Activated CD4-positive, alpha-beta T cell treated with anti-CD3 and anti-CD28 coated beads, Interleukin-2, amount 50 U/mL, for 24 hours (primary cell): ENCODE data around the gene SRXN1.
"Not testable (repeated sequence)": the region's sequence is repeated elsewhere in the genome, so short reads cannot be mapped to it uniquely, and the experiment has no call there.

Experiments used
- DNase-seq, 2 donors: peaks; one replicate each; pipeline ENCODE4 v3.0.0-alpha.2; 2020; ENCODE audit warnings: low read depth in 1 of 2, low spot score in 1 of 2

SRXN1 gene

DNA sequence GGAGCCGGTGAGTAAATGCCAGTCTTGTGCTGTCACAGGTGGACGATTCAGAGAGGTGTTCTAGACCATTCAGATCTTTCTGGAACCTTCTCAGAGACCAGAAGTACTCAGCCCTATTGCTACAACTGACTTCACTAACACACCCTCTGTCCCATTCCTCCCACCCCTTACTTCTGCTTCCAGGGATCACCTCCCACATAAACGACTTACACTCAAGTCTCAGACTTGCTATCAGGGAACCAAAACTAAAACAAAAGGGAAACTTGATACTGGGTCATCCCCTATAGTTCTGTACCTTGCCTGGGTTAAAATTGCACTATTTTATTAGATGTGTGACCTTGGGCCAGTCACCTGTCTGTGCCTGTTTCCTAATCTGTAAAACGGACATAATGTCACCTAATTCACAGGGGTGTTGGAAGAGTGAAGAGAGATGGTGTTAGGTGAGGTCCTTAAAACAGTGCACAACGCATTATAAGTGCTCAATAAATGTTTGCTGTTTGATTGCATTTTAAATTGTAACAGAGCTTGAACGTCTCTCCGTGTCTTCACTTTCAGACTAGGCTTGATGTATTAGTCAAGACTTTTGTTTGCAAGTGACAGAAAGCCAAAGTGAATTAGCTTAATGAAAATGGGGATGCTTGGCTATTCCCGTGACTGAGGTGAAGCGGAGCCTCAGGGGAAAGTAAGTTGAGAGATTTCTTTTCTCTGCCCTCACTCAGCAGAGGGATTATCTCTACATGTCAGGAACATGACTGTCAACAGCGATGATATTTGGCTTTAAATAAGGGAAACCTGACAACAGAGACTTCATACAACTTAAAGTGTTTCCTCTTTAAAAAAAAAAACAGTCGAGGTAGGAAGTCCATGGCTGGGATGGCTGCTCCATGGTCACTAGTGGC is 3.0 kb upstream of the SRXN1 start:
- DNase-seq = no peak

DNA sequence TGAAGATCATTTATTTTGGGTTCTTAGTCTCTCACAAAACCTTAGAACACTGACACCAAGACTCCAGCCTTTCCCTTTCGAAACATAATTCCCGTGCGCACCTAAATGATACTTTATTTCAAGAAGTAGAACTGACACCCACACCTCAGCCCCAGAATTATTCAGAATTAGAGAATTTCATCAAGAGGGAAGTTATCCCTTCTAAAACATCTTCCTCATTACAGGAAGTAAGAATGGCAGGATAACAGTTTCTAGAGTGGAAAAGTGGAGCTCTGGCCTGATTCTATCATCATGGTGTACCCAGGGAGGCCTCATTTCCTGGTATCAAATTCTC is 1.4 kb upstream of the SRXN1 start:
- DNase-seq = no peak

DNA sequence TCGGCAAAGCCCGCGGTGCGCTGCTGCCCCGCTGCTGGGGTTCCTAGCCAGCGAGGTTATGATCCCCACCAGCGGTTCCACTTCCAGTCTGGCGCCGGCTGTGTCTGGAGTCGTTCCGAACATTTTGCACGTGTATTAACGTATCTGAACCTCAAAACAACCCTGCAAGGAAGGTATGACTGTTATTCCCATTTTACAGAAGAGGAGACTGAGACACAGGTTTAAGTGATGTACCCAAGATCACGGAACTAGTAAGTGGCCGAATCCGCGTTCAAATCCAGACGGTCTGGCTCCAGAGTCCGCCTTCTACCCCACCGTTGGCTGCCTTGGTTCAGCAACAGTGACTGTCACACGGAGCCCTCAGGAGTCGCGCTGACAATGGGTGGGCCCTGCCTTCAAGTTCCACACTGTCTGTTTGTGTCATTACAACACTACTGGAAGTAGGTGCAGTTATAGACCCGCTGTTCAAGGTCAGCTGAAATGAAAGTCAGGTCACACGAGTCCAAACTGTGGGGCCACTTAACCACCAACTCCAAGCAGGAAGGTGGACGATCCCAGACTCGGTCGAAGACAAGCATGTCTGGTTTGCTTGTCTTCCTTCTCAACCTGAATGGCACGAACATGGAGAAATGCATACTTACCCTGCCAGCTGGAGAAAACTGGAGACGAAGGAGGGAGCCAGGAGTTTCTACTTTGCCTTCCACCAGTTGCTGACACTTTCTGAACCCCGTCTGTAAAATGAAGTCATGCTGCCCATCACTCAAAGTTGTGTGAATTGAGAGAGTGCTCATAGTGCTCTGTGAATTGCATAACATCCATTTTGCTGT is 803 bp upstream of the SRXN1 start:
- DNase-seq = no peak

DNA sequence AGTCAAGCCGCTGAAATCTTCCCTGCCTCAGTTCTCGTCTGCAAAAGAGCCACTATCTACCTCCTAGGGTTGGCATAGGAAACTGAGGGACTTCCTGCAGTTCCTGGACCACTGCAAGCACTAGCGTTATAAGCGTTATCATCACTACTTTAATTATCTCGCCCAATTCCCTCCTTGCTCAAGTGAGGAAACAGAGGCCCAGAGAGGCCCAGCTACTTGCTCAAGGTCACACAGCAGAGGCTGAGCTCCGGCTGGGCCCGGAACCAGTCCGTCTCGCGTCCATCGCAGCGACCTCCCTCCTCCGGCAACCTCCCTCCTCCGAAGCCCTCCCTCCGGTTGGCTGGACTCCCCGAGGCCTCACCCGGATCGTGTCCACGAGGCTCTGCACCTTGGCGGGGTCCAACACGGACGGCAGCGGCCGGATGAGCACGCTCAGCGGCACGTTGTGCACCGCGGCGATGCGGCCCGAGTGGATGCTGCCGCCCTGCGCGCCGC is 338 bp downstream of the SRXN1 start:
- no peak for DNase-seq

DNA sequence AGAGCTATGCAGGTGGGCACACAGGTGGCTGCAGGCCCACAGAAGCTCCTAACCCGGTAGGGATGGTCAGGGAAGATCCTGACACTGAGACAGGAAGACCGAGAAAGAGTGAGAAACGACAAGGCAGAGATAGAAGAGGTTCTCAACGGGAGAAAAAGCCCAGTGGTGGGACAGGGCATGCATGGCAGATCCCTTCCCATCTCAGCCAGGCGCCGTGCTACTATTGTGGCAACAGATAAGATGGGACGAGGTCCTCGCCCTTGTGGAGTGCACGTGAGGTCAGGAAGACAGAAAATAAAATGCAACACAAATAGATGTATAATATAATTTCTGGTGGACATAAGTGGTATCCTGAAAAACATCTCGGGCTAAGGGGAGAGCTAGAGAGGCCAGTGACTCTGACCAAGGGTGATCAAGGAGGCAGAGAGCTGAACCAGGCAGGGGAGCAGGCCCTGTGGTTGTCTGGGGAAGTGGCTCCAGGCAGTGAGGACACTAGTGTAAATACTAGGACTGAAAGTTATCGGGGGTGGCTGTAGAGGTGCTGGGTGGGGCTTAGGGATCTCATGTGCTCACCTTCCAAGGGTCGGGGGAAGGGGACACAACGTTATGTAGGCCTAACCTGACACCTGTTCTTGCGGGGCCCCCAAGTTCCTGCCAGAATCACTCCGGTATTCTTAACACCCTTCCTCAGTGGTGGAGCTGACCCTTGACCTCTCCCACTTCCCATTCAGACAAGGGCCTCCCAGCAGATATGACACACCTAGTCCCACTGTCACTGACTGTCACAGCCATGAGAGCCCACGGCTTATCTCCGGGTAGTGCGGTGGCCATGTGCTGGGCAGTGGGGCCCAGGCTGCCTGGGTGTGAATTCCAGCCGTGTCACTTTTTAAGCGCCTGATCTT is 1.0 kb downstream of the SRXN1 start:
- no peak for DNase-seq

DNA sequence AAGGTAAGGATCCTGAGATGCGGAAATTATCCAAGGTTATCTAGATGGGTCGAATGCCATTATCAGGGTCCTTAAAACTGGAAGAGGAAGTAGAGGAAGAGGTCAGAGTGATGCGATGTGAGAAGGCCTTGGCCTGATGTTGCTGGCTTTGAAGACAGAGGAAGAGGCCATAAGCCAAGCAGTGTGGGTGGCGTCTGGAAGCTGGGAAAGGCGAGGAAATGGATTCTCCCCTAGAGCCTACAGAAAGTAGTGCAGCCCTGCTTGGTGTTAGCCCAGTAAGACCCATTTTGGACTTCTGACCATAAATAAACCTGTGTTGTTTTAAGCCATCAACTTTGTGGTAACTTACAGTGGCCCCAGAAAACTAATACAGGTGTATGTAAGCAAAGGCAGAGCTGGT is 2.0 kb downstream of the SRXN1 start:
- DNase-seq = no peak

DNA sequence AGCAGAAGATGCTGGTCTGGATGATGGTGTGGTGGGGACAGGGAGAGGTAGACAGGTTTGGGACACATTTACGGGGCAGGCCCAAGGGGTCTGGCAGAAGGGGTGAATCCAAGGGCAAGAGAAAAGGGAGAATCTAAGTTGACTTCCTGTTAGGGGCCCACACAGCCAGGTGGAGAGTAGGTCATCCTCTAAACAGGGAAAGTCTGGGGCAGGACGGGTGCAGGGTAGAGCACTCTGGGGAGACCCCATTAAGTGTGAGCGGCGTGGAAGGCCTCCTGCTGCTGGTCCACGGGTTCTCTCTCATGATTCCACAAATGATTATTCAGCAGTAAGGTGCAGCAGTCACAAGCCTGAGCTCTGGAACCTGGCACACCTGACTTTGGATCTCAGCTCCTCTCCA is 2.7 kb downstream of the SRXN1 start:
- no peak for DNase-seq

DNA sequence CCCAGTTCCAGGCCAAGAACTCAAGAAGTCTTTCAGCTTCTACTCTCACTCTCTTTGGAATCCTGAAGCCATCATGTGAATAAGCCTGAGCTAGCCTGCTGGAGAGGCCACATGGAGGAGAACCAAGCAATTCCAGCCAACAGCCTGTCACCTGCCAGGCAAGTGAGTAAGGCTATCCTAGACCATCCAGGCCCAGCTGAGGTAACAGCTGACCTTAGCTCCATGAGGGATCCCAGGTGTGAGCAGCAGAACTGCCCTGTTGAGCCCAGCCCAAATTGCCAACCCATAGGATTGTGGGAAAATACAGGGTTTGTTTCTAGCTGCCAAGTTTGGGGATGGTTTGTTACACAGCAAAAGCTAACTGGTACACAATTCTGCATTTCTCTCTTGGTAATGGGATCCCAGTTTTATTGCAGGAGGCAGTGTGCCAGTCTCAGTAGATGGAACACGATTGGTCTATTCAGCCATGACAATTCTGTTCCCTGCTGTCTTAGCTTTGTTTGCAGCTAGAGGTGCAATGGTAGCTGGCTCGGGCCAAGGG is 5.5 kb downstream of the SRXN1 start:
- no peak for DNase-seq

DNA sequence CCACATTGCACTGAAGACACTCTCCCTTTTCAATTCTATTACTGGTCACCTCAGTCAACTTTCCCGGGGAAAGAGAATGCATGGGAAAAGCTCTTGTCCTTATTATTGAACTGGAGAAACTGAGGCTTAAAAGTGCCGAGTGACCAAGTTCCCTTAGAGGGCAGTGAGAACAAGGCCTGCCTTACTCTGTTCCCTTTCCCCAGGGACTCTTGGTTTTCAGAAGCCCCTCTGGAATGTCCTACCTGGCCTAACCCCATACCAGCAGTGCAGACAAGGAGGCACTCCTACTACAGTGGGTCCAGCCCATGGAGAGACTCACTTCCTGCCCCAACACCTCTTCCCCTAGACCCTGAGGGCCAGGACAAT is 6.1 kb downstream of the SRXN1 start:
- DNase-seq = no peak

DNA sequence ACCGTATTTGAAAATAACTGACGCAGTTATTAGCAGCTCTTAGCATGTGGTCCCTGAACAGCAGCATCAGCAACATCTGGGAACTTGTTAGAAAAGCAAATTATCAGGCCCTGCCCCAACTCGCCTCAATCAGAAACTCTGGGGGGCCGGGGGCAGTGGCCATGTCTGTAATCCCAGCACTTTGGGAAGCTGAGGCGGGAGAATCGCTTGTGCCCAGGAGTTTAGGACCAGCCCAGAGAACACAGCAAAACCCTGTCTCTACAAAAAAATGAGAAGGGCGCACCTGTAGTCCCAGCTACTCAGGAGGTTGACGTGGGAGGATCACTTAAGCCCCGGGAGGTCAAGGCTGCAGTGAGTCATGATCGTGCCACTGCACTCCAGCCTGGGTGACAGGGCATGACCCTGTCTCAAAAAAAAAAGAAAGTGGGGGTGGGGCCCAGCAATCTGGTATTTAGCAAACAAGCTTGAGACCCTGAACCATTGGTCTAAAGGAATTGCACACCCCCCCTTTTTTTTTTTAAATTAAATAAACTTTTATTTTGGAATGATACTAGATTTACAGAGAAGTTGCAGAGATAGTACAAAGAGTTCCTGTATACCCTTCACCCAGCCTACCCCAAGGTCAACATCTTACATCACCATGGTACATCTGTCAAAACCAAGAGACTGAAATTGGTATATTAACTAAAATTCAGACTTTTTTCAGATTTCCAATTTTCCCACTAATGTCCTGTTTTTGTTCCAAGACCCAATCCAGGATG is 6.7 kb downstream of the SRXN1 start:
- DNase-seq = no peak

DNA sequence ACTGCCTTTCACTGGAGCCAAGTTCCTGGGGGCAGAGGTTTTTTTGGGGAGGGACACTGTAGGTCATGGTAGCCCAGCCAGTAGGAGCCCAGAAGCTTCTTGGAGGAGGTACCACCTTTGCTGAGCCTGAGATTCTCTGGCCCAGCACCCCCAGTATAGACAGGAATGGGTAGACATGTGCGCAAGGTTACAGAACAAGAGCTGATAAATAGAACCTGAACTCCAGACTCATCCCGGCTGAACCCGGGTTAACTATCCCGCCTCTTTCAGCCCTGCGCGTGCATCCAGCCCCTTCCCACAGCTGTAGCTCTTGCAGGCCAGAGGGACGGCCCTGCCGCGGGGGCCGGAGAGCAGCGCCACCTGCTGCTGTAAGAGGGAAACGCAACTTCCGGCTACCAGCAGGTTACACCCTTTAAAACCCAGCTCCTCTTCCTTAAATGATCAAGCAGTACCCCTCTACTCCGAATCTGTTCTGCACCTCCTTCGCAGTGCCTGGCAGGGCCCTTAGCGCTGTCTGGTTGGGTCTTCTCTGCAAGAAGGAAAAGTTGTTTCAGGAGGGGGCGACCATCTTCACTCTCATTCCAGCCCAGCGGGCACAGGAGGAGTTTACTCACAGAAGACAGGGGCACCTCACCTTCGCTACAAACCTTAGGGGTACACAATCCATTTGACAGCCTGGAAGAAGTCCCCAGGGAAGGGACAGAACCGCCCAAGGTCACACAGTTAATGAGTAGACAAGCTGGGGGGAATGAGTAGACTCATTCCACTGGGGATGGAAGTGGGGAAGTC is 7.5 kb downstream of the SRXN1 start:
- DNase-seq = peak; percentile 42 to 52

DNA sequence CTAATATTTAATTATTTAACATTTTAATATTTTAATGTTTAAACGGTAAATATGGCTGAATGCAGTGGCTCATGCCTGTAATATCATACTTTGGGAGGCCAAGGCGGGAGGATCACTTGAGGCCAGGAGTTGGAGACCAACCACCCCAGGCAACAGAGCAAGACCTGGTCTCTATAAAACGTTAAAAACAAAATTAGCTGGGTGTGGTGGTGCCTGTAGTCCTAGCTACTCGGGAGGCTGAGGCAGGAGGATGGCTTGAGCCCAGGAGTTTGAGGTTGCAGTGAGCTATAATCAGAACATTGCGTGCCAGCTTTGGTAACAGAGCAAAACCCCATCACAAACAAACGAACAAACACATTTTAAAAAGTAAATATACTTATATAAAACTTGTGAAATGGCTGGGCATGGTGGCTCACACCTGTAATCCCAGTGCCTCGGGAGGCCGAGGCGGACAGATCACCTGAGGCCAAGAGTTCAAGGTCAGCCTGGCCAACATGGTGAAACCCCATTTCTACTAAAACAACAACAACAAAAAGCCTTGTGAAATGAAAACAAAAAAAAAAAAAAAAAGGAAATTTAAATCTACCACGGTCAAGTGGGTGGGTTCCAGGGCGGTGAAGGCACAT is 8.2 kb downstream of the SRXN1 start:
- DNase-seq = no peak

DNA sequence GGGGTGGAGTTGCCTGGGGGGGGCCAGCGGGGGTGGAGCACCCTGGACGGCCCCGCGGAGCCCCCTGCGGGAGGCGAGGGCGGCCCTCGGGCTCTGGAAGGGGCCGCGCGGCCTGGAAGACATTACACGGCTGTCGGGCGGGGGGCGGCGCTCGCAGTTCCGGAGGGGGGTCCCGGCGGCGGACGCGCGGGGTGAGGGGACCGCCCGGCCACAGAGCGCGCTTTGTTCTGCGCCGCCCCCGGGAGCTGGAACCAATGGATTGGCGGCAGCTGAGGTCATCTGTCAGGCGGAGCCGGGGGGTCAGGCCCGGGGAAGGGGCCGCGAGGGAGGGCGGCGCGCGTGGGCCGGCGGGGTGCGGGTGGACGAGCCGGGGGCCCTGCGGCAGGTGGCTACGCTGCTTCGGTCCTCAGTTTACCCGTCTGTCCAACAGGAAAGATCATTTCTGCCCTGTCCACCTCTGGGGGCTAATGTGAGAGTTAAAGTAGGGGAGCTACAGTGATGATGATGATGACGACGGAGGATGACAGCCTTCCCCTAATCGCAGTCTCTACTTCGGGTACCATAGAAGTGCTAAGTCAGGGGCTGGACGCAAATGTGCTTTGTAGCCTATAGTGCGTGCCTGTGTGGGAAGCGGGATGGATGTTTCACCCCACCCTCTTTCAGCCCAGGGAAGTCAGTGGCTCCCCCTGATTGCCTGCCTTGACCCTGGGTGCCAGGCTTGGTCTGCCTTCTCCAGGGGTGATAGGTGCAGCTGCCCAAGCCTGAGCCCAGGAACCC is 10.4 kb downstream of the SRXN1 start:
- DNase-seq = no peak

DNA sequence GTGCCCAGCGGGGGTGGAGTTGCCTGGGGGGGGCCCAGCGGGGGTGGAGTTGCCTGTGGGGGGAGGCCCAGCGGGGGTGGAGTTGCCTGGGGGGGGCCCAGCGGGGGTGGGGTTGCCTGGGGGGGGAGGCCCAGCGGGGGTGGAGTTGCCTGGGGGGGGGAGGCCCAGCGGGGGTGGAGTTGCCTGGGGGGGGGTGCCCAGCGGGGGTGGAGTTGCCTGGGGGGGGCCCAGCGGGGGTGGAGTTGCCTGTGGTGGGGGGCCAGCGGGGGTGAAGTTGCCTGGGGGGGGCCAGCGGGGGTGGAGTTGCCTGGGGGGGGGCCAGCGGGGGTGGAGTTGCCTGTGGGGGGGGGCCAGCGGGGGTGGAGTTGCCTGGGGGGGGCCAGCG is 11.0 kb downstream of the SRXN1 start:
- not testable (repeated sequence) for DNase-seq

DNA sequence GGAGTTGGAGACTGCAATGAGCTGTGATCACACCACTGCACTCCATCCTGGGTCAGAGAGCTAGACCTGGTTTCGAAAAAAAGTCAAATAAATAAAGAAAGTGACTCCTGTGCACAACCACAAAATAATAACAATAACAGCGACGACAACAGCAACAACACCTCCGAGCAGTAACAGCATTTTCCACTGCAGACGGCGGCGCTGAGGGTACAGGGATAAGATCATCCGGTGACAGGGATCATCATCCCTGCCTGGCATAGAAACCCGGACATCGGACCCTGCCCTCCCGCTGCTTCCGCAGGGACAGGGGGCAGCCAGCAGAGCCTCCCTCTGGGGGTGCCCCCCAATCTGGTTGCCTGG is 11.5 kb downstream of the SRXN1 start:
- no peak for DNase-seq

DNA sequence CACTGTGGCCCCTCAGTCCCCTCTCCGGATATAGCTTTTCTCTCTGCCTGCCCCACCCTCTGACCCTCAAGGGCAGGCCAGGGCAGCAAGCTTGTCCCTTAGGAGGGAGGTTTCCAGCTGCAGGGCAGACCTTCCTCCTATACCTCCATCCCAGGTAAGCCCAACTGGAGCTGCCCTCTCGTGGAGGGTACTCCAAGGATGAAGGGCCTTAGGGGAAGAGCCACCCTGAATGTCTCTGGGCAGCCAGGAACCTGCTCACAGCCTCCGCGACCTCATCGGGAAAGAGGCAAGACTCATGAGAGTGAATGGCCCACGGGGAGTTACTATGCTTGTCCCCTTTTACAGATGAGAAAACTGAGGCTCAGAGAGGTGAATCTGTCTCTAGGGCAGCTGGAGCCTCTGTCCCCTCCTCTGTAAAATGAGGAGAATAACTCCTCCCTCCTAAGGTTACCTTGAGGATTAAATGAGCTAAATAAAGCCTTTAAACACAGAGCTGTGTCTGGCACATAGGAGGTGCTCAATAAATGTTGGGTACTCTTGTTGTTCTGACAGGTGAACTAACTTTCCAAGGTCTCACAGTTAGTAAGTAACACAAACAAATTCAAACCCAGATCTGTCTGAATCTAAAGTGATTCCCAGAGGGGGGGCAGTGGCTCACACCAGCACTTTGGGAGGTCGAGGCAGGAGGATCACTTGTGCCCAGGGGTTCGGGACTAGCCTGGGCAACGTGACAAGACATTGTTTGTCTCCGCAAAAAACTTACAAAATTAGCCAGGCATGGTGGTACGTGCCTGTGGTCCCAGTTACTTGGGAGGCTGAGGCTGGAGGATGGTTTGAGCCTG is 12.1 kb downstream of the SRXN1 start:
- DNase-seq = no peak

DNA sequence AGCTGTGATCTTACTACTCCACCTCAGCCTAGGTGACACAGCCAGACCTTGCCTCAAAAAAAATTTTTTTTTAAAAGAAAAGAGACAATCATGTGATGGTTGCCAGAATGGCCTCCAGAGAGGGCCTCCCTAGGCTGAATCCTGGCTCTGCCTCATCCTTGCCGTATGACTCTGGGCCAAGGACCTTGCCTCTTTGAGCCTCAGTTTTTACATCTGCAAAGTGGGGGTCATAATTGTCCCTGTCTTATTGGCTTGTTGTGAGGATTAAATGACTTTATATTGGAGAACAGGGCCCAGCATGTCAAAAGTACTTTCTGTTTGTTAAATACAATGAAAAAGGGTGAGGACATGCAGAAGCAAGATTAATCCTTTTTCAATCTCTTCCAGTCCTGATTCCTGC is 14.4 kb downstream of the SRXN1 start:
- DNase-seq = no peak

DNA sequence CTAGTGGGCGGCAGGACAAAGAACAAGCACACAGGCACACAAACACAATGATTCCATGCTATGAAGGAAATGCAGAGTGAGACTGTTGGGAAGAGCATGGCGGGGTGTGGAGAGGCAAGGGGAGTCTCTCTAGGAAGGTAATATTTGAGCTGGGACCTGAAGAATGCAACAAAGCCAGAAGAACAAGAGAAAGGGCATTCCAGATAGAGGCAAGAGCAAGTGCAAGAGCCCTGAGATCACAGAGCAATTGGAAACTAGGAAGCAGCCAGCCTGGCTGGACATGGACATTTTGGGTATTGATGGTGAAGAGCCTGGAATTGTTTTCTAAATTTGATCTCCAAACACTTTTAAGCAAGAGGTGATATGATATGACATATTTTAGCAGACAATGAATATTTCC is 15.4 kb downstream of the SRXN1 start:
- DNase-seq = no peak
